GM12878 (cell line): Measurements from ENCODE around the gene TCN1.

ENCODE experiments used
- CEBPB ChIP-seq, 2 experiments: fragments of 150-350 bp in 1 of 2; IDR thresholded peaks; 2 replicates each; pipeline ENCODE4 v1.6.1; 2012 to 2014; ENCODE audit warnings: low read depth in 2 of 2, low read length in 2 of 2, borderline replicate concordance in 1 of 2, inconsistent platforms in 1 of 2
- CREM ChIP-seq: IDR thresholded peaks from 2 replicates; pipeline ENCODE4 v1.6.1; 2014; ENCODE audit warnings: antibody characterized with exemption, low read depth
- DPF2 ChIP-seq: fragments of 450-650 bp; IDR thresholded peaks from 2 replicates; pipeline ENCODE4 v1.6.1; 2017; ENCODE audit warnings: mild to moderate bottlenecking
- NFIC ChIP-seq: IDR thresholded peaks from 2 replicates; pipeline ENCODE4 v1.6.1; 2012; ENCODE audit warnings: low read depth, mild to moderate bottlenecking, inconsistent platforms, low read length, moderate library complexity
- NFXL1 ChIP-seq: fragments of 450-650 bp; IDR thresholded peaks from 2 replicates; pipeline ENCODE4 v1.6.1; 2017; ENCODE audit warnings: antibody characterized with exemption, mild to moderate bottlenecking, borderline replicate concordance
- POLR2A ChIP-seq: IDR thresholded peaks from 2 replicates; pipeline ENCODE4 v1.6.1; 2011; ENCODE audit warnings: low read depth, mild to moderate bottlenecking, low read length
- POLR2AphosphoS5 ChIP-seq: IDR thresholded peaks from 2 replicates; pipeline ENCODE4 v1.6.1; 2011; ENCODE audit warnings: mild to moderate bottlenecking, low read length, inconsistent platforms
- TF ChIP-seq, protein P1 (sequence below): fragments of 450-650 bp; IDR thresholded peaks from 2 replicates; pipeline ENCODE4 v1.6.1; 2017; ENCODE audit warnings: low read depth, mild to moderate bottlenecking, moderate library complexity
- TF ChIP-seq, protein P2 (sequence below): fragments of 450-650 bp; IDR thresholded peaks from 2 replicates; pipeline ENCODE4 v1.6.1; 2016; ENCODE audit warnings: mild to moderate bottlenecking

DNA sequence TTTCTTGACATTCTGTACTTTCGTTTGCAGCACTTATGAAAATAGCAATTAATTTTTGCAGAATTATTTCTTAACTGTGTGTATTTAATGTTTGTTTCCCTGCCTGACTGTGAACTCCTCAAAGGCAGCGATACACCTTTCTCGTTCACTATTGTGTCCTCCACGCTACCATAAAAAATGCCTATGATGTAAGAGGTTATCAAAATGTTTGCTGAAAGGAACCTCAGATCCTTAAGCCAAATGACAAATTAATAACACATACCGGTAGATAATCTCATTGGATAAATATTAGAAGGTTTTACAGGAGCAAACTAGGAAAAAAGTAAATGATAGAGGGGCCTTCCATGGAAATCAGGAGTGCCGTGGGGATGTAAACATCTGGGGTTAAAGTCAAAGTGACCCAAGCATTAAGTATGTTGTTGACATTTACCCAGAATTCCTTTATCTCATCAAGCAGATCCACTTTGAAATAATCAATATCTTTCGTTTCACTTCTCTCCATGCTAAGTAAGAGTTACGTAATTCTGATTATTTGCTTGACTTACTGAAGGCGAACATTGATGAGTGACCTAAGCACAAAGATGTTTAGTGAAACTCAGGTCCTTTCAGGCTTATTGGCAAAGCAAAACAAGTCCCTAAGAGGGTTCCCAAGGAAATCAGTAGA is 9.7 kb upstream of the TCN1 start:
- TF ChIP-seq DPF2 (no peak), NFXL1 (no peak), POLR2AphosphoS5 (no peak), CEBPB (IDR thresholded peaks at IDR 0.05; ENCODE audit: borderline replicate concordance in 1 of 2, low read depth in 2 of 2, low read length in 2 of 2) (no peak), POLR2A (no peak), NFIC (no peak), CREM (no peak)
- TF ChIP-seq, protein P1, sequence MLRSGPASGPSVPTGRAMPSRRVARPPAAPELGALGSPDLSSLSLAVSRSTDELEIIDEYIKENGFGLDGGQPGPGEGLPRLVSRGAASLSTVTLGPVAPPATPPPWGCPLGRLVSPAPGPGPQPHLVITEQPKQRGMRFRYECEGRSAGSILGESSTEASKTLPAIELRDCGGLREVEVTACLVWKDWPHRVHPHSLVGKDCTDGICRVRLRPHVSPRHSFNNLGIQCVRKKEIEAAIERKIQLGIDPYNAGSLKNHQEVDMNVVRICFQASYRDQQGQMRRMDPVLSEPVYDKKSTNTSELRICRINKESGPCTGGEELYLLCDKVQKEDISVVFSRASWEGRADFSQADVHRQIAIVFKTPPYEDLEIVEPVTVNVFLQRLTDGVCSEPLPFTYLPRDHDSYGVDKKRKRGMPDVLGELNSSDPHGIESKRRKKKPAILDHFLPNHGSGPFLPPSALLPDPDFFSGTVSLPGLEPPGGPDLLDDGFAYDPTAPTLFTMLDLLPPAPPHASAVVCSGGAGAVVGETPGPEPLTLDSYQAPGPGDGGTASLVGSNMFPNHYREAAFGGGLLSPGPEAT, result no peak
- TF ChIP-seq, protein P2, sequence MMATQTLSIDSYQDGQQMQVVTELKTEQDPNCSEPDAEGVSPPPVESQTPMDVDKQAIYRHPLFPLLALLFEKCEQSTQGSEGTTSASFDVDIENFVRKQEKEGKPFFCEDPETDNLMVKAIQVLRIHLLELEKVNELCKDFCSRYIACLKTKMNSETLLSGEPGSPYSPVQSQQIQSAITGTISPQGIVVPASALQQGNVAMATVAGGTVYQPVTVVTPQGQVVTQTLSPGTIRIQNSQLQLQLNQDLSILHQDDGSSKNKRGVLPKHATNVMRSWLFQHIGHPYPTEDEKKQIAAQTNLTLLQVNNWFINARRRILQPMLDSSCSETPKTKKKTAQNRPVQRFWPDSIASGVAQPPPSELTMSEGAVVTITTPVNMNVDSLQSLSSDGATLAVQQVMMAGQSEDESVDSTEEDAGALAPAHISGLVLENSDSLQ, result no peak
